DOHH2 (cell line): ENCODE results near the gene CCR4.

Source experiments
- EZH2phosphoT487 ChIP-seq: fragments of 200-600 bp; sonication (generic); IDR thresholded peaks from 2 replicates; pipeline ENCODE4 v1.6.1; 2017; ENCODE audit warnings: borderline replicate concordance, mild to moderate bottlenecking, antibody characterized with exemption, low read length, moderate library complexity, mixed read lengths
- TF ChIP-seq, protein P1 (sequence below): fragments of 200-600 bp; sonication (generic); IDR thresholded peaks from one replicate; pipeline ENCODE4 v1.5.1; 2014; ENCODE audit warnings: antibody characterized with exemption, mild to moderate bottlenecking, low read depth, low read length; ENCODE audit not compliant: poor library complexity, severe bottlenecking

GRCh38 chr3:32934150-32934742, 17.2 kb upstream of the CCR4 start:
- TF ChIP-seq, protein P1, sequence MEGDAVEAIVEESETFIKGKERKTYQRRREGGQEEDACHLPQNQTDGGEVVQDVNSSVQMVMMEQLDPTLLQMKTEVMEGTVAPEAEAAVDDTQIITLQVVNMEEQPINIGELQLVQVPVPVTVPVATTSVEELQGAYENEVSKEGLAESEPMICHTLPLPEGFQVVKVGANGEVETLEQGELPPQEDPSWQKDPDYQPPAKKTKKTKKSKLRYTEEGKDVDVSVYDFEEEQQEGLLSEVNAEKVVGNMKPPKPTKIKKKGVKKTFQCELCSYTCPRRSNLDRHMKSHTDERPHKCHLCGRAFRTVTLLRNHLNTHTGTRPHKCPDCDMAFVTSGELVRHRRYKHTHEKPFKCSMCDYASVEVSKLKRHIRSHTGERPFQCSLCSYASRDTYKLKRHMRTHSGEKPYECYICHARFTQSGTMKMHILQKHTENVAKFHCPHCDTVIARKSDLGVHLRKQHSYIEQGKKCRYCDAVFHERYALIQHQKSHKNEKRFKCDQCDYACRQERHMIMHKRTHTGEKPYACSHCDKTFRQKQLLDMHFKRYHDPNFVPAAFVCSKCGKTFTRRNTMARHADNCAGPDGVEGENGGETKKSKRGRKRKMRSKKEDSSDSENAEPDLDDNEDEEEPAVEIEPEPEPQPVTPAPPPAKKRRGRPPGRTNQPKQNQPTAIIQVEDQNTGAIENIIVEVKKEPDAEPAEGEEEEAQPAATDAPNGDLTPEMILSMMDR = peak; percentile 62
- no peak for TF ChIP-seq EZH2phosphoT487
